GM21825 (cell line): ENCODE results near the gene SIK3.
A peak's percentile ranks its signal among the peaks of the same experiment; 100 is the strongest.

ENCODE experiments used
- ATAC-seq: cut with Tn5 transposase; IDR thresholded peaks from one replicate; pipeline ENCODE4 v1.9.1; 2021; ENCODE audit warnings: mild to moderate bottlenecking, moderate library complexity; ENCODE audit not compliant: unreplicated experiment

The SIK3 gene

DNA sequence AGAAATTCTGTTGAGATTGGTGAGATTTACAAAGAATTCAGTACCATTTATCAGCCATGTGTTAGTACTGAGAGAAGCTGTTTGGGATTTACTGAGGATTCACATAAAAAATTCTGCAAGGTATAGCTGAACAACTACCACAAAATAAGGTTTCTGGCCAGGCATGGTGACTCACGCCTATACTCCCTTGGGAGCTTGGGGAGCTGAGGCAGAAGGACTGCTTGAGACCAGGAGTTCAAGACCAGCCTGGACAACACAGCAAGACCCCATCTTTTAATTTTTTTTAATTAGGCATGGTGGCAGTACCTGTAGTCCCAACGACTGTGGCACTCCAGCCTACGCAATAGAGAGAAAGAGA is 86.7 kb downstream of the SIK3 start:
- ATAC-seq = no peak

DNA sequence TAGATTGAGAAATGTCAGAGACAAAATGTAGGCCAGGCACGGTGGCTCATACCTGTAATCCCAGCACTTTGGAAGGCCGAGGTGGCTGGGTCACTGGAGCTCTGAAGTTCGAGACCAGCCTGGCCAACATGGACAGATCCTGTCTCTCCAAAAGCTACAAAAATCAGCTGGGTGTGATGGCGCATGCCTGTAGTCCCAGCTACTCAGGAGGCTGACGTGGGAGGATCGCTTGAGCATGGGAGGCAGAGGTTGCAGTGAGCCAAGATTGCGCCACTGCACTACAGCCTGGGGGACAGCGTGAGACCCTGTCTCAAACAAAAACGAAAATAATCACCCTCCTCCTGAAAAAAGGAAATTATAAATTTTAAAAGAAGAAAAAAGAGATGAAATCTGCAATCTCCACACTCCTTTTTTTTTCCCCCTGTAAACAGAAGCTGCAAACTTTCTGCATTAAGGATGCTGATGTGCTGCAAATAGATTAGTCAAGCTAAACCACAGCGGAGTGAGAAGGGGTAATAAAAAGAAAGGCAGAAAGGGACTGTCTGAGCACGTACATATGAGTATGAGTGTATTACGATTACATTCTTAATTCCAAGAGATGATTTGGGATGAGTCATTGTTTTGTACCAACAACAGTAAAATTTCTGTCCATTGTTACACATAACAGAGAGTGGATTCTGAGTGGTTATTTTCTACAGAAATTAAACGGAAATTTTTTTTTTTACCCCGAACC is 87.3 kb downstream of the SIK3 start:
- no peak for ATAC-seq

DNA sequence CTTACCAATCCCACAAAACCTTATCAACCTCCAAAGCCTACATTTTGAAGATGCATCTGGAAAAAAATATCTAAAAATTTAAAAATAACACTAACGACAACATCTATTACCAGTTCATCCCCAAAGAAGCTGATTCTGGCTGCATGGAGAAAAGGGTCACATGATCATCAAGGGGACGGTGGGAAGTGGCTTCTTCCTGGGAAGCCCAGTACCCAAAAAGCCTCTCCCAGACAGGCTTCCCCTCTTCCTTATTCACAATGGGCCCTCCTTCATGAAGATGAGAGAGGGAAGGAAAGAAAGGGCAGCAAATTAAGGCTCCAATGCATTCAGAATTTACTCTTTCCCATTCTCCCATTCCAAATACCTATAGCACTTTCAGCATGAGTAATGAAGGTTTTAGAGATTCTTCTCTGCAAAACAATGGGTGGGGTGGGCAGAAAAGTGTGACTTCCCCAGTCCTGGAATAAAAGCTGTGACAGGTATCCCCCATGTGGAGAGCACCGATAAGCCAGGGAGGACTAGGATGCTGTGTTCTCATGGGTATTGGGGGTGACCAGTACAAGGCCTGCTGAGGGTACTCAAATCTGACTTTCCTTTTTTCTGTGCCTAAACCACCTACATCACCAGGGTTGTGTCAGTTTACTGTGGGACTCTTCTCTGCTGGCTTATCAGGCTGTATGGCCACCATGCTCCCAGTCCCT is 88.2 kb downstream of the SIK3 start:
- no peak for ATAC-seq

DNA sequence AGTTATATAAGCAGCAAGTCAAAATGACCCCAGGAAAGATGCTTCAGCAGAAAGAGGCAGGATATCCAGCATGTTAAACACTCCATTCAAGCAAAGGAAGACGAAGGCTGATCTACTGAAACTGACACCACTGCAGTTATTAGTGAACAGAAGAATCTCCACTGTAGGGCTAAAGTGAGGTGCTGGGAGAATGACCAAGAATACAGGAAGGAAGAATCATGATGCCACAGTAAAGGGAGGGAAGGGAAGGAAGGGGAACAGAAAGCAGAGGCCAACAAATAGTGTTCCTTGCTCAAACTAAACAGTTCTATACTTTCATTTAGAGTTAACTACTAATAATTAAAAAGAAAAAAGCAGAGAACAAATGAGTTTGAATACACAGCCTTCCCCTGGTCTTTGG is 92.5 kb downstream of the SIK3 start:
- no peak for ATAC-seq

DNA sequence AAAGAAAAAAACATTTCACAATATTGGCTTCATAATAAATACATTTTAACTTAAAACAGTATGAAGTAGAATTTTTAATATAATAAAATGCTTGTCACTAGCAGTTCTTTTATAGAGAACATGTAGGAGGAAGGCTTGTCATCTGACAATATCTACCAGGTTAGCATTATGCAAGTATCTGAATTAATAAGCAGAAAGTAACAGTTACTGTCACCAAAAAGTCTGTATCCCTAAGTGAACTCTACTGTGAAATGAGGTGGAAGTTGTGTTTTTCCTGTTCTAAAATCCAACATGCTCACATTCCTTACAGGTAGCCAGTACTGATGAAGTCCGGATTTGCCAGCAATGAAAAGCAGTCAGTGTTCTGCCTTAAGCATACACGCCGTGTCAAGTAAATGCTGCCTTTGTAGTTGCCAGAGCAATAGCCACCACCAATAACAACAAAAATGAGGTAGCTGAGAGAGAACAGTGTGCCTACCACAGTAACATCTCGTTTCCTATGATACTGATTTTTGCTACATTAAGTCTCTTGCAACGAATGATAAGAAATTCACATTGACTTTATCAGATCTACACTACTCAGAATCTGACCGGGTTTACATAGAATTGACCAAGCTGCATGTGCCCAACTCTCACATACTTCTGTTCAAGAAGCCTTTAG is 95.5 kb downstream of the SIK3 start:
- no peak for ATAC-seq

DNA sequence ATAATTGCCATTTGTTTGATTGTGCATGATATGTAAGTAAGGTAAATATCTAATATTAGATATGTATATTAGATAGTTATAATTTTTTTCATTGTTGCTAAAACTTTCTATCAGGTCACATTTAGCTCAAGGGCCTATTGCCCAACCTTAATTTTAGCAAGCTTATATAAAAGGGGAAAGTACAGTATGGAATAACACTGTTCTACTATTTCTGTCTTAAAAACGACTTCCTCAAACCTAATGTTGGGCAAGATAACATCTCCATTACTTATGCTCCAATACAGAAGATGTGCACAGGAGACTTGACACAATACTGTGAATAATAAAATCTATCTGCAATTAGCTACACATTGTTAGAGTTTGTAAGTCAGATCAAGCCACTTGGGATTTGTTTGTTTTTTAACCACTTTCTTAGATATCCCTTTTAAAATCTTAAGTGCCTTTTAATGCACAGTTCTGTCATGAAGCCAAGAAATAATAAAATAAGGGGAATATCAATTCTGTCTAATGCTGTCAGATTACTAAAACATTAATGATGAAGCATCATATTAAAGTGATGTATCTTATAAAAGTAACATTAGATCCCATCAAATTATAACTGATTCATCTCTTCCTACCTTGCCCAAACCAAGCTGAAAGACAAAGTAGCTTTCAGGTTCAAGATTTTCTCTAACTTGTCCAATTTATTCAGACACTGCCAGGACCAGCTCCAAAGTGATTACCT is 98.1 kb downstream of the SIK3 start:
- no peak for ATAC-seq

DNA sequence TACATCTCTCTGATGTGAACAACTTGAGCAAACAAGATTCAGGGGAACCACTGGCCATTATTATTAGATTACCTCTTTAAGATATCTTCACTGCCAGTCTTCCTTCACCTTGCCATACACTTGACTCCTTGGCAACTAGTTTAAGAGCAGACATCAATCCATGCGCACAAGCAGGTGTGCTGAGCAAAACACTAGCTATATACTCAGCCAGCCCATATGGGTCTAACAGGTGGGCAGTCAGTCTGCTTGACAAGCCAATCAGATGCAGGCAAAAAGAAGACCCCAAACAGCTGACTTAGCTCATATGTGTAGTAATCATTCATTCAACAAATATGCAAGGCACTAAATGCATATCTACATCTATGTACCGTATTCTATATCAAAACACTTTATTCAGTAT is 101.2 kb downstream of the SIK3 start:
- ATAC-seq = no peak

DNA sequence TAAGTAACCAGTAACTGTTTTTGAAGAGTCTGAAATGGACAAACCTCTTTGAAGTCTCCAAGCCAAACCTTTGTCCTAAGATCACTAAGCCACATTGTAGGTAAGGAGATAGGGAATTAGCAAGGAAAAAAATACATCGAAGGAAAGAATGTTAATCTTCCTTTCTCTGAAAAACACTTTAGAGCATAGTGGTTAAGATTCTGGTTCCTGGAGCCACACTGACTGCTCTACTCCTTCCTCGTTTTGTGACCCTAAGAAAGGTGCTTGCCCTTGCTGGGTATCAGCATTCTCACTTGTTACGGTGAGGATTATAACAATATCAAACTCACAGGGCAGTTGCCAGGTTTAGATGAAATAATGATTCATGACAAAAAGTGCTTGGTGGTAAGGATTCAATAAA is 104.0 kb downstream of the SIK3 start:
- no peak for ATAC-seq

DNA sequence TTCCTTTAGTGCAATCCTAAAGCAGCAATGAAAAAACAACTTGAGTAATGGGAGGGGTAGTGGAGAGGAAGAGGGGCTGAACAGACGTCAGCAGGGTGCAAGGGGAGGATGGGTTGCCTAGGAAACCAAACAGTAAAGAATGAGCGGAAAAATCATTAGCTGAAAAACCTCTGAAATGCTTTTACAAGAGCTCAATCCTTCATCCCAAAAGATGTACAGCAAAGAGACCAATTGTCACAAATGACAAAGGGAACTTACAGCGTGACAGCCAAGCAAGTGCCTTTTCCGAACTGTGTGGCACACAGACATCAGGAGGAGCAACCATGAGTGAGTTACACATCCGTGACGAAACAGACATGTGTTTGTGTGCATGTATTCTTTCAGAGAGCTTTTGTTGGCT is 104.6 kb downstream of the SIK3 start:
- no peak for ATAC-seq

DNA sequence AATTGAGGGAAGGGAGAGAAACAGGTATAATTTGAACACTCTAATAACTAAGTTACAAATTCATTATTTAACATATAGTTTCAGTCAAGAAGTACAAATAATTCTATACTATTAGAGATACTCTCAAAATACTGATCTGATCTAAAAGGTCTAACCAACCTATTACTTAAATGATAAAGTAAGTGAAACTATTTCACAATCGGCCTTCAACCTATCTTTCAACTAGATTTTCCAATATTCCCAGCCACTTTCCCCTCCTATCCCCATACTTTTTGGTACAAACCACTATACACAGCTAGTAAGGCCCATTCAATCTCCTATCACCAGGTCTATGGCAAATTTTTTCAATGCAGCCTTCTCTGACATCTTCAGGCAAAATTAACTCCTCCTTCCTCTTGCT is 106.7 kb downstream of the SIK3 start:
- no peak for ATAC-seq

DNA sequence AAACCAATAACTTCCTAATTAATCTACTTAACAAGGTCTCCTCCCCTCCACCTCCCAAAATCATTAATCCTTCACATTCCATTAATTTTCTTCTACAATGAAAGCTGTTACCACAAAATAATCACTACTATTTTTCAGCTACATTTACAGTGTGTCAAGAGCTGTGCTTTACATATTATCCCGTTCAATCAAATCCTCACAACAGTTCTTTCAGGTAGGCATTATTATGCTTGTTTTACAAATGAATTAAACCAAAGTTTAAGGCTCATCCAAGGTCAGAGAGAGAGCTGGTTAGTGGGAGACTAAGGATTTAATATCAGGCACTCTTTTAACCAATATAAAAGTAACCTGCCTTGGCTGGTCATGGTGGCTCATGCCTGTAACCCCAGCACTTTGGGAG is 107.4 kb downstream of the SIK3 start:
- ATAC-seq = no peak

DNA sequence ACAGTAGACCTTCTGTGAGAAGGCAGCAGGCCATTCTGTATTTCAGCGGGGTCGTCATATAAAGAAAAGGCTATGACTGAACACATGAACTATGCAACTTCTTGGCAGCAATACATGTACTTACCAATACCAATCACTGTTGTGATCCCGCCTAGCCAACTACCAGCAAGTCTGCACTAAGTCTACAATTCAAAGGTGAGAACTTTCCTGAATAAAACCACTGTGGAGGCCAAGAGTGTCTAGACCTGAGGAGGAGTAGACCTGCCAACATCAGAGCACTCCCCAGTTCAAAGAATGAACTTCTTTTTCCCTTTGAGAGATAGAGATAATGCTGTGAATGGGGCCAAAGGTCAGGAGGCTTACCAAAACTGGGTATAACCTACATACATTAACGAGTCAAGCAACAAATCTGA is 108.2 kb downstream of the SIK3 start:
- no peak for ATAC-seq

DNA sequence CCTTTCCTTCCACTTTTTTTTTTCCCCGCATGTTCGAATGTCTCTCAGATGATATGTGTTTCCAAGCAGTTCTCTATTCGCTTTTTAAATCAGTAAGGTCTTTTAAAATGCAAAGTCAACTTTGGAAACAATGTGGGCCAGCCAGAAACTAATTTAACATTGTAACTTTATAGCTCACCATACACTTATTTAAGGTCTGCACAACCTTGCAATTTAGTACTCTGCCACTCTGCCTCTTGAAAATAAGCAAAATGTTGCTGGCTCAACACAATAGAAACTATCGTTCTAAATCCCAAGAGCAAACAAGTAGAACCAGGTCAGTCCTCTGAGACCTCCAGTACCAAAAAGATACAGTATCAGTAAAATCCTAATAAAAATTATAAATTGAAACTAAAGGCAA is 109.0 kb downstream of the SIK3 start:
- ATAC-seq = no peak

DNA sequence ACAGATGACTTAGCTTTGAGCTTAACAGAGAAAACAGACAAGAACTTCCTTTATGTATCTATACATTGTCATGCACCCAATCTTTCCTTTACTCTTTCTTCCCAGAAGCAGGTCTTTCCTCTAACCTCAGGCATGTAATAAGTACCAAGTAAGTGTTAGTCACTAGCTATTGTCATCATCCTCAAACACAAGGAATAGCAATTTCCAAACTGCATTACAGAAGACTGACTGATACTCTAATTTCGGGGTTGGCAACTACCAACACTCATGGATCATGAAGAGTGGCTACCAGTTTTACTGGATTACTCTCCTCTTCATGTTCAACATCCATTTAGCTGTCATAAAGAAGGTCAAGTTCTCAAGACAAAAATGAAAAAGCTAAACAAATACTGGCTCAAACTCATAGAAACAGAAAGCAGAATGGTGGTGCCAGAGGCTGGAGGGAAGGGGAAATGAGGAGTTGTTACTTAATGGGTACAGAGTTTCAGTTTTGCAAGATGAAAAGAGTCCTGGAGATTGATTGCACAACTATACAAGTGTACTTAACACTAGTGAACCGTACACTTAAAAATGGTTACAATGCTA is 111.6 kb downstream of the SIK3 start:
- ATAC-seq = peak; percentile 60

DNA sequence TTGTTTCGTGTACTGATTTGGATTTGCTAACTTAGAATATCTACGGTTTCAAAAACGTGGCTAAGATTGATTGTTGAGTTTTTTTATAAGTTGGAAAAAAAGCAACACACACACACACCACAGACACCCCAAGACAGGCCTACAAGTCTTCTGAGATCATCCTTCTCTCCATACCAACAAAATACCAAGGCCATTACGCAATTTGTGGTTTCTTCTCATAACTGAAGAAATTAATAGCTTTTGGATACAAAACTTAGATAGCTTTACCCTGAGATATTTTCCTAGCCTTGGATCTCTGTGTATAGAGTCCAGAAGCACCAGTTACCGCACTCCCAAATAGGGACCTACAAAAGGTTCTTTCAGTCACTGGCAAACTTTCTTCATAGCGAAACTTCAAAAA is 113.6 kb downstream of the SIK3 start:
- no peak for ATAC-seq

DNA sequence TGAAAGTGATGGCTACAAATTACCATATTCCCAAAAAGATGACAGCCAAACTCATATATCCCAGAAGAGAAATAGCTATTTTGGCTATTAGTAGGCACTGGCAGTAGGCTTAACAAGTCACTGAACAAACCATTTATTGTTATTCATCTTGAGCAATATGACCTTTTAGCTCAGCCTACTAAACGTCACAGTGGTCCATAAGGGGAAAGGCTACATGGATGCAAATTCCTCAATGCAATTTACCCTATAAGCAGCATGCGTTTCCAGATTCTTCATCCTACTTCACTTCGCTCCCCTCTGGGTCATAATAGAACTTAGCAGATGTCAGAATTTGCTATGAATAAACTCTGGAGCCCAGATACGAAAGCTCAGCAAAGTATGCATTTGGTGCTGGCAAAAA is 114.0 kb downstream of the SIK3 start:
- ATAC-seq = no peak

DNA sequence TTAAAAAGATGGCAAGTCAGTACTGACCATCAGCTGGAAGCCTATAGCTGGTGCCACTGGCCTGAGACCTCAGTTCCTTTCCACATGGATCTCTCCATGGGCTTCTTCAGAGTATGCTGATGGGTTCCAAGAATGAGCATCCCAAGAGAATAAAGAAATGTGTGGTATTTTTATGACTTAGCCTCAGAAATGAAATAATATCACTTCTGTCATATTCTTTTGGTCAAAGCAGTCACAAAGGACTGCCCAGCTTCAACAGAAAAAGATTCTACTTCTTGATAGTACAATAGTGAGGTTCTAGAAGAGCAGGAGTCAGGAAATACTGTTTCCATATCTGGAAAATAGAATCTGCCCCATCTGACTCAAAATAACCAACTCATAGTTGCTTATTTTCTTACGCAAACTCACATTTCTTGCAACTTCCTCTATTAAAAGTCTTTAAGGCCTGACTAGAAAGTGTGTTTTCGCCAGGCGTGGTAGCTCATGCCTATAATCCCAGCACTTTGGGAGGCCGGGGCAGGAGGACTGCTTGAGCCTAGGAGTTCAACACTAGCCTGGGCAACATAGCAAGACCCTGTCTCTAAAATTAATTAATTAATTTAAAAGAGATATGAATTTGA is 116.9 kb downstream of the SIK3 start:
- no peak for ATAC-seq

DNA sequence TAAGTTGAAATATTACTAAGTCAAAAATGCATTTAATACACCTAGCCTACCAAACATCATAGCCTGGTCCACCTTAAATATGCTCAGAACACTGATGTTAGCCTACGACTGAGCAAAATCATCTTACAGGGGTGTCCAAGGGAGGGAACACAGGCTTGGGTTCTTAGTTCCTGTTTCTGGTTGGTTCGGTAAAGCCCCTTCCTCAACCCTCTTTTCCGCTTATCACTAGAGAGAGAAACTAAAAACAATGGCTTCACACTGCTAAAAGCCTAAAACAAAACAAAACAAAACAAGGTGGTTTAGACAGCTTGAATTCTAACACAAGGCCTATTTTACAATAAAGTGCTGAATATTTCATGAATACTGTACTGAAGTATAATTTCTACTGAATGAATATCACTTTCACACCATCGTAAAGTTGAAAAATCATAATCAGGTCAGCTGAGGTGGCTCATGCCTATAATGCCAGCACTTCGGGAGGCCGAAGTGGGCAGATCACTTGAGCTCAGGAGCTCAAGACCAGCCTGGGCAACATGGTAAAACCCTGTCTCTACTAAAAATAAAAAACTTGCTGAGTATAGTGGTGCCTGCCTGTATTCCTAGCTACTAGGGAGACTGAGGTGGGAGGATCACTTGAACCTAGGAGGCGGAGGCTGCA is 118.0 kb downstream of the SIK3 start:
- peak; percentile 87 for ATAC-seq

DNA sequence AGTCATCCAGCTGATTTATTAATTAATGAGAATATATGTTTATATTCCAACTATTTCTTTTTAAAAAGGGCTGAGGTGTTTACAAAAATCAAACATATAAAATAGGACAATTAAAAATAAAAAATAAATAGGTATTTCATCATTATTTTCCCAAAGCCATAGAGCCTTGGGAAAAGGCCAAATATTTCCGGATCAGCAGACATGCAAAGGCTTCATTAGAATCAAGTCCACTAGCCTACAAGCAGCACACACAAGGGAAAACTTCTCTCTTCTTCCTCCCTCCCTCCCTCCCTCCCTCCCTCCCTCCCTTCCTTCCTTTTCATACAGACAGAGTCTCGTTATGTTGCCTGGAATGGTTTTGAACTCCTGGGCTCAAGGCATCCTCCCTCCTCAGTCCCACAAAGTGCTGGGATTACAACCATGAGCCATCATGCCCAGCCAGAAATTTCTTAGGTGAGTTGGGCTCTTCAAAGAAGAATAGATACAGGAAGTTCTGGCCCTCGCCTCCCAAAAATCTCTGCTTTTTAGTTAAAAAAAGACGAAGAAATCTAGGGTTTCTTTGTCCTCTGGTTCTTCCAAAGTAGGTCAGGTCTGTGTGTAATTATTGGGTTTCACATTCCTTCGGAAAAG is 121.2 kb downstream of the SIK3 start:
- ATAC-seq = no peak

DNA sequence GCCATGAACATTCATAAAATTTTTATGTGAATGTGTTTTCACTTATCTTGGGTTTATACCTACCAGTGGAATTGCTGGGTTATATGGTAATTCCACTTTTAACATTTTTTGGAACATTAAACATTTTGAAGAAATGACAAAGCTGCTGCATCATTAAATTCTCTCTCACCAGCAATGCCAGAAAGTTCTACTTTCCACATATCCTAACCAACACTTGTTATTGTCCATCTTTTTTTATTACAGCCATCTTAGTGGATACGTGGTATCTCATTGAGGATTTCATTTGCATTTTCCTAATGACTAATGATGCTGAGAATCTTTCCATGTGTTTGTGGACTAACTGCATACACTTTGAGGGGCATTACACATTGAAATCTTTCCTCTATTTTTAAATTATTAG is 122.6 kb downstream of the SIK3 start:
- no peak for ATAC-seq
